Endothelial cell (in vitro differentiated cells): Measurements from ENCODE around the gene INSYN2A. TPM values are rescaled to one million over a fixed set of nuclear protein-coding genes. Genes with fewer than 3 reads are reported as not detected.
A peak's percentile ranks its signal among the peaks of the same experiment; 100 is the strongest.

Experiments used
- DNase-seq: peaks from one replicate; pipeline ENCODE4 v3.0.0; 2021; ENCODE audit warnings: low spot score
- H3K27ac Mint-ChIP-seq: one replicate; pipeline ENCODE4 v1.8.0; 2021; ENCODE audit warnings: mixed read lengths, inconsistent platforms; ENCODE audit not compliant: unreplicated experiment
- H3K27me3 Mint-ChIP-seq: one replicate; pipeline ENCODE4 v1.8.0; 2021; ENCODE audit warnings: mild to moderate bottlenecking, moderate library complexity, mixed read lengths, inconsistent platforms; ENCODE audit not compliant: unreplicated experiment
- H3K36me3 Mint-ChIP-seq: one replicate; pipeline ENCODE4 v1.8.0; 2021; ENCODE audit warnings: mild to moderate bottlenecking, low read depth, mixed read lengths, inconsistent platforms; ENCODE audit not compliant: unreplicated experiment
- H3K4me1 Mint-ChIP-seq: one replicate; pipeline ENCODE4 v1.8.0; 2021; ENCODE audit warnings: mild to moderate bottlenecking, mixed read lengths, inconsistent platforms; ENCODE audit not compliant: unreplicated experiment
- H3K4me3 Mint-ChIP-seq: one replicate; pipeline ENCODE4 v1.8.0; 2021; ENCODE audit warnings: mild to moderate bottlenecking, mixed read lengths, inconsistent platforms; ENCODE audit not compliant: unreplicated experiment
- H3K9me3 Mint-ChIP-seq: one replicate; pipeline ENCODE4 v1.8.0; 2021; ENCODE audit warnings: mixed read lengths, inconsistent platforms; ENCODE audit not compliant: unreplicated experiment
- CTCF ChIP-seq: fragments of 200-600 bp; sonication (generic); IDR thresholded peaks from one replicate; pipeline ENCODE4 v1.5.0; 2021; ENCODE audit warnings: antibody characterized with exemption; ENCODE audit not compliant: unreplicated experiment
- total RNA-seq: library from RNA; stranded (reverse); fragmentation: NEBNext Ultra II Directional; extraction: Animal tissue kit (Norgen Biotek cat#: 25700); gene quantifications from one replicate; pipeline ENCODE4 v1.2.1, GENCODE V29; 2021; ENCODE audit not compliant: unreplicated experiment

INSYN2A gene
- total RNA-seq, 1 donor from 2014 or later: 1.7 TPM

- Mint-ChIP-seq H3K9me3 (no peaks in the 10 kb centered on the region), H3K4me3 (no peak overlapping the region), H3K27me3 (peaks cover 10% of the 10 kb centered on the region), H3K36me3 (no peaks in the 10 kb centered on the region), H3K27ac (no peak overlapping the region), H3K4me1 (peaks cover 19% of the 10 kb centered on the region)
- DNase-seq: no peak
- TF ChIP-seq CTCF: no peak
These were observed 1.9 kb upstream of the INSYN2A start for GRCh38 chr10:127198307-127198706.

- Mint-ChIP-seq H3K27ac (peak overlapping the region; percentile 24), H3K27me3 (peaks cover 10% of the 10 kb centered on the region), H3K9me3 (no peaks in the 10 kb centered on the region), H3K4me3 (peak overlapping the region; percentile 88), H3K4me1 (peaks cover 19% of the 10 kb centered on the region), H3K36me3 (no peaks in the 10 kb centered on the region)
- no peak for DNase-seq
- no peak for TF ChIP-seq CTCF
These were observed 702 bp upstream of the INSYN2A start for GRCh38 chr10:127197154-127197432.

- Mint-ChIP-seq H3K27ac (no peak overlapping the region), H3K4me1 (peaks cover 29% of the 10 kb centered on the region), H3K9me3 (no peaks in the 10 kb centered on the region), H3K27me3 (peaks cover 10% of the 10 kb centered on the region), H3K4me3 (peak overlapping the region; percentile 78), H3K36me3 (no peaks in the 10 kb centered on the region)
- peak; percentile 44 for DNase-seq
- no peak for TF ChIP-seq CTCF
These were observed 665 bp downstream of the INSYN2A start for GRCh38 chr10:127195571-127196281.

- peaks cover 33% of the 10 kb centered on the region for H3K4me1 Mint-ChIP-seq
- peak; percentile 26 for DNase-seq
- no peaks in the 10 kb centered on the region for H3K36me3 Mint-ChIP-seq
- no peak overlapping the region for H3K27ac Mint-ChIP-seq
- no peaks in the 10 kb centered on the region for H3K9me3 Mint-ChIP-seq
- peak overlapping the region; percentile 86 for H3K4me3 Mint-ChIP-seq
- TF ChIP-seq CTCF: no peak
- peaks cover 10% of the 10 kb centered on the region for H3K27me3 Mint-ChIP-seq
These were observed 1.3 kb downstream of the INSYN2A start for GRCh38 chr10:127195041-127195506.

- no peak for TF ChIP-seq CTCF
- H3K4me3 Mint-ChIP-seq: peak overlapping the region; percentile 86
- no peaks in the 10 kb centered on the region for H3K9me3 Mint-ChIP-seq
- peaks cover 10% of the 10 kb centered on the region for H3K27me3 Mint-ChIP-seq
- no peak for DNase-seq
- H3K27ac Mint-ChIP-seq: no peak overlapping the region
- H3K4me1 Mint-ChIP-seq: peaks cover 37% of the 10 kb centered on the region
- no peaks in the 10 kb centered on the region for H3K36me3 Mint-ChIP-seq
These were observed 1.8 kb downstream of the INSYN2A start for GRCh38 chr10:127194599-127194998.
